Measurements from ENCODE around the gene SLC2A3. TPM values are rescaled to one million over a fixed set of nuclear protein-coding genes. Genes with fewer than 3 reads are reported as not detected.
"Not testable (repeated sequence)": the region's sequence is repeated elsewhere in the genome, so short reads cannot be mapped to it uniquely, and the experiment has no call there.

Gene SLC2A3
- 47.7 TPM for polyA plus RNA-seq (2013, experiment 1 of 2; ENCODE audit: insufficient read length)
- polyA plus RNA-seq (2013, experiment 2 of 2; ENCODE audit: insufficient read length): 45.7 TPM

DNA sequence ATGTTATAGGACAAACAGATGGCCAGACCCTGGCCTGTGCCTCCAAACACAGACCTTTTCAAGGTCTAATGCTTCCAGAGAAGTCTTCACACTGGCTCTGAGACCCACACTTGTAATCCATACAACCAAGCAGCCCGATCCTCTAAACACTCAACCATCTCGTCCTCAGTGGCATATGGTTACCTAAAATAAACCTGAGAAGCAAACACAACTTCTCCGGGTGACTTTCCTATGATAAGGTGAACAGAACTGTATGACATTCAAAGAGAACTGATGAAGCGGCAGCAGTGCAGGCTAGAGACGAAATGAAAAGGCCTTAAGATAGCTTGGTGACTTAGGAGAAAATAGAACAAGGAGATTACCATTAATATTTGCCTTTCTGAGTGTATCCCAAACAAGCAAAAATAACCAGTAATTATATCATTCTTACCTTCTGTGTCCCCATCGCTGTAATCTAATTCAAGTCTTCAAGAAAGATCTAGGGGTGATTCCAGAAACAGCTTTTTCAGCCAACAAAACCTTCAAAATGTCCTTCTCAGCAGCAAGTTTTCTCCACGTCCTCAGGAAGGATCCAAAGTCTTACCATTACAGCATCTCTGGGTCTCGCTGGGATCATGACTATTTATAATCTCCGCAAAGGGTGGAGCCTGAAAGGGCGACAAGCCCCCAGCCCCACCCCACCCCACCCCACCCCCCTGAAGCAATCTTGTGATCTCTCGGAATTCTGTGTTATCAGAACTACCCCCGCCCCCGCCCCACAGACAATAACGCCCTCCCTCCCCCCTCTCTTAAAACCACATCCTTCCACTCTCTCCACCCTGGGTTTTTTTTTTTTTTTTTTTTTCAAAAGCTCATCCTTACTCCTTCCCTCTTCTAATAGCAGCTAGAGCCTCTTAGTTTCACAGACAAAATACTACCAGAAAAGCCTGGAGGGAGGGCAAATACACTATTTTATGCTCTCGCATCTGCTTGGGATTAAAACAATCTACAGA is at the start of gene SLC2A3:
Gene SLC2A3 (minus strand): TSS at position 598 of the 992 bp plus-strand sequence. CDS start 153 bp downstream, at position 445.
- DNase-seq: peak; percentile 96

DNA sequence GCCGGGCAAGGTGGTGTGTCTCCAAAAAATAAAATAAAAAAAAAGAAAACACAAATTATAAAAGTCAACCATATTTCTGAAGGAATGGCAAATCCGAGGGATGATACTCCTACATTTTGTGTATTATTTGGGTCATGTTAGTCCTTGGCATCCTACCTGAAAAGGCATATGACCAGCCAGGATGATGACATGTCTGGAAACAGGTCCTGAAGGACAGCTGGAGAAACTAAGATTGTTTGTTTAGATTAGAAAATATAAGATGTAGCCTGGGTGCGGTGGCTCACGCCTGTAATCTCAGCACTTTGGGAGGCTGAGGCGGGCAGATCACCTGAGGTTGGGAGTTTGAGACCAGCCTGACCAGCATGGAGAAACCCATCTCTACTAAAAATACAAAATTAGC is 48.9 kb upstream of the SLC2A3 start:
- DNase-seq: no peak

DNA sequence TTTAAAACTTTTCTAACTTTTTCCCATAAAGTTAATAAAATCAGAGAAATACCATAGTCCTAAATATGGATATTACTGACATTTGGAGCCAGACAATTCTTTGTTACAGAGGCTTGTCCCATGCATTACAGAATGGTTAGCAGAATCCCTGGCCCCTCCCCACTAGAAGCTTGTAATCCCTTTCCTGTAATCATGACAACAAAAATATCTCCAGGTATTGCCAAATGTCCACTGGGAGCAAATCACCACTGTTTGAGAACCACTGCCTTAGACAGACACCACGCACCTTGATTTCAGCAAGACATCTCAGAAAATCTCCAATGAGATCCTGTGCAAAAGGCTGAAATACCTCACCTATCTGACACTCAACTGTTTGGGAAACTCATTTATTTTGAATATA is 47.5 kb upstream of the SLC2A3 start:
- not testable (repeated sequence) for DNase-seq

DNA sequence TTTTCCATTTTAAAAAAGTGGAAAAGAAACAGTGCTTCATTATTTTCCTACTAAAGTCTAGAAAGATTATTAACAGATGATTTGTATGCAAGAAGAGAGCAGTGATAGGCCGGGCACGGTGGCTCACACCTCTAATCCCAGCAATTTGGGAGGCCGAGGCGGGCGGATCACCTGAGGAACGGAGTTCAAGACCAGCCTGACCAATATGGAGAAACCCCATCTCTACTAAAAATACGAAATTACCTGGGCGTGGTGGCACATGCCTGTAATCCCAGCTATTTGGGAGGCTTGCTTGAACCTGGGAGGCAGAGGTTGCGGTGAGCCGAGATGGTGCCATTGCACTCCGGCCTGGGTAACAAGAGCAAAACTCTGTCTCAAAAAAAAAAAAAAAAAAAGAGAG is 47.0 kb upstream of the SLC2A3 start:
- DNase-seq: not testable (repeated sequence)

DNA sequence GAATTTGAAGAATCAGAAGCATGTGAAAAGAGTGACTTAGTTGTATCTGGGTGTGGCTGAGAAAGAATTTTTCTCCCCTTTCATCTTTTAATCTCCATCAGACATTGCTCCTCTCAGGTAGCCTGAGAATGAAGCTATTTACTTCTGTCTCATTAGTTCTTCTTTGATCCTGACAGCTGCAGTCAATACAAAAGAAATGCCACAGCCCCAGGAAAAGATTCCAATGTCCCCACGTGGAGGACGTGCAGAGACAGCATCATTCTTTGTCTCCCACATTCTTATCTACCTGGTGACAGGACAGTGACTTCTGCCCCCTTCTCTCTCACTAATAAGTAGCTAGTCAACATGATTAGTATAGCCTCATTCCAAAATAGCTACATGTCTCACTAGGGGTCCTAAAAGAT is 46.3 kb upstream of the SLC2A3 start:
- DNase-seq: not testable (repeated sequence)

DNA sequence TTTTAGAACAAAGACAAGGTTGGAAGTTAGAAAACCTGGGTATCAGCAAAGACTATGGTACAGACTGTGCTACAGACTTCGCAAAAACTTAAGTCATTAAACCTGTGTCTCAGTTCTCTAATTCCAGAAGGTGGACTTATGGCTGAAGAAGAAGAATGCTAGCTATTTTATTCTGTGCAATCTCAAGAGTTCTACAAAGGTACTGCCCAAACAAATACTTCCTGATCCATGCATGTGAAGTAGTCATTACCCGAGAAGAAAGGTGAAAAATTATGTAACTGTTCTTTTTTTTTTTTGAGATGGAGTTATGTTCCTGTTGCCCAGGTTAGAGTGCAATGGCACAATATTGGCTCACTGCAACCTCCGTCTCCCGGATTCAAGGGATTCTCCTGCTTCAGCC is 45.5 kb upstream of the SLC2A3 start:
- DNase-seq: no peak

DNA sequence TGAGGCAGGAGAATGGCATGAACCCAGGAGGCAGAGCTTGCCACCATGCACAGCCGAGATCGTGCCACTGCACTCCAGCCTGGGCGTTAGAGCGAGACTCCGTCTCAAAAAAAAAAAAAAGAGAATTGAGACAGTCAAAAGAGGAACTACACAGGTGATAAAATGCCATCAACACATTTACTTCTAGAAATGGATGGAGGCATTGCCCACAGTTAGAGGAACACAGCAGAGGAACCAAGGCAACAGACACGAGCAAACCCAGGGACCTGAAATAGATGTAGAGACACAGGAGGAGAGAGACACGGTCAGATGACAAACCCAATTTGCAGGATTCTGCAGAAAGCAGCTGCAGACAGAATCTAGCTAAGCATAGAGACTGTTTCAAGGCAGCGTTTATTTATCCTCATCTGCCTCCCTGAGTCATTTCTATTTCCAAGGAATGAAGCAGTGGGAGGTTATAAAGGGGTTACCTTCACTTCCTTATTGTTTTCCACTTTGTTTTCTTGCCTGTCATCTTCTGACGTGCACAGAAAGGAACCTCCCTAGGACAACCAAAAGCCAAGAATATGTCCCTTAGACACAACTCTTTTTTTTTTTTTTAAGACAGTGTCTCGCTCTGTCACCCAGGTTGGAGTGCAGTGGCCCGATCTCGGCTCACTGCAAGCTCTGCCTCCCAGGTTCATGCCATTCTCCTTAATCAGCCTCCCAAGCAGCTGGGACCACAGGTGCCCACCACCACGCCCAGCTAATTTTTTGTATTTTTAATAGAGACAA is 41.6 kb upstream of the SLC2A3 start:
- not testable (repeated sequence) for DNase-seq

DNA sequence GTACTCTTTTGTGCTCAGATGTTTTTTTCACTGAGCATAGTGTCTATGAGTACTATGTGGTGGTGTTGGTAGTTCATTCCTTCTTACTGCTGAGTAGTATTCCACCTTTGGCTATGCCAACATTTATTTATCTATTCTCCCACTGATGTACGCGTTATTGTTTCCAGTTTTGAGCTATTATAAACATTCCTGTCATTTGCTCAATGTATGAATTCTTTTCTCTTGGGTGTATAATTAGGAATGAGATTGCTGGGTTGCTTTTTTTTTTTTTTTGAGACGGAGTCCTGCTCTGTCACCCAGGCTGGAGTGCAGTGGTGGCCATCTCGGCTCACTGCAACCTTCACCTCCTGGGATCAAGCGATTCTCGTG is 37.5 kb upstream of the SLC2A3 start:
- DNase-seq: no peak

GRCh38 chr12:7972734-7973456 is 36.9 kb upstream of the SLC2A3 start:
- DNase-seq: no peak

GRCh38 chr12:7972269-7972668 is 36.3 kb upstream of the SLC2A3 start:
- DNase-seq: not testable (repeated sequence)

DNA sequence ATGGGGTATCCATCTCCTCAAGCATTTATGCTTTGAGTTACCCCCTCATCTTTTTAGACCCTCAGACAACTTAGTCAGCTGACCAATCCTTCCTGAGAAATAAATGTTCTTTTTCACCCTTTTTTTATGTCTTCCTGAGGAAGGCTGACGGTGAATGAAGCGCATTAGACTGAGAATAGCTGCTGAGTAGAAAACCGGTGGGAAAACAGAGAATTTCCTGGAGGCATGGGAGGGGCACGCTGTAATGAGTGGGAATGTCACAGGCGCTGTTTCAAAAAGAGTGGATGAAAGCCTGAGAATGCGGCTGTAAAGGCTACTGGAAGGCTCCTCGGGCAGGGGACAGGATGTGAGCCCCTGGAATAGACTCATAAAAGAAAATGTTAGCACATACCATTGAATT is 35.8 kb upstream of the SLC2A3 start:
- DNase-seq: not testable (repeated sequence)

DNA sequence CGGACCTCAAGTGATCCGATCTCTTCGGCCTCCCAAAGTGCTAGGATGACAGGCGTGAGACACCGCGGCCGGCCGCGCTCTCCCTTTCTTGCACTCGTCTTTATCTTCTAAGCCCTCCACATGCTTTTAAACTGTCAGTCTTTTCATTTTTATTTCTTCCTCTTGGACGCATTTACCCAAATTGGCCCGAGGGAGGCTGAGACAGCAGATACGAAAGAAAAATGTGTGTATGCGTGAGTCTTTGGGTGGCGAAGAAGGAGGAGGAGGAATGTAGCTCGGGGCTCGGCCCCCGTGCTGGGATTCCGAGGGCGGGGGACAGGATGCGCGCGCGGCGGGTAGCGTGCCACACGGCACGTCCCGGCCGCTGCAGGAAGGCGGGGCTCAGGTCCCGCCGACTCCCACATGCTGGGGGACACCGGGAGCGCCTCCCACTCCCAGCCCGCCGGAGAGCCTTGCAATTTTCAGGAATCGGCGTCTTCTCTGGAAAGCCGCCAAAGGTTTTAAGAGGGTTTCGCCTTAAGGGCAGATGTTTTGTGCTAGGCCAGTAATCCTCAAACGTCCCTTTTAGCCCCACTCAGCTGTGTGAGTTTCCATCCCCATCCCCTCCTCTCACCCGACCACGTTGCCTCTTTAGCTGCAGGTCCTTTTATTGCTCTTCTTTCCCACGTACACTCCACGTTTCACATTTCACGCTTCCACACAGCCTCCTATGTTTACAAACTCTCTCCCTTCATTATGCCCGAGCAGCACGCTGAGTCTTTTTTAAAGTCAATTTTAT is 34.7 kb upstream of the SLC2A3 start:
- DNase-seq: peak; percentile 98

DNA sequence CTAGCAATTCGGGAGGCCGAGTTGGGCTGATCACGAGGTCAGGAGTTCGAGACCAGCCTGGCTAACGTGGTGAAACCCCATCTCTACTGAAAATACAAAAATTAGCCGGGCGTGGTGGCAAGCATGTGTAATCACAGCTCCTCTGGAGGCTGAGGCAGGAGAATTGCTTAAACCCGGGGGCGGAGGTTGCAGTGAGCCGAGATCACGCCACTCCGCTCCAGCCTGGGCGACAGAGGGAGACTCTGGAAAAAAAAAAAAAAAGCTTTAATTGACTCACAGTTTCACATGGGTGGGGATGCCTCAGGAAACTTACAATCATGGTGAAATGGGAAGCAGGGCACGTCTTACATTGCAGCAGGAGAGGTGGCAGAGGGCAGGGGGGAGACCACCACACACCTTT is 30.6 kb upstream of the SLC2A3 start:
- DNase-seq: no peak

DNA sequence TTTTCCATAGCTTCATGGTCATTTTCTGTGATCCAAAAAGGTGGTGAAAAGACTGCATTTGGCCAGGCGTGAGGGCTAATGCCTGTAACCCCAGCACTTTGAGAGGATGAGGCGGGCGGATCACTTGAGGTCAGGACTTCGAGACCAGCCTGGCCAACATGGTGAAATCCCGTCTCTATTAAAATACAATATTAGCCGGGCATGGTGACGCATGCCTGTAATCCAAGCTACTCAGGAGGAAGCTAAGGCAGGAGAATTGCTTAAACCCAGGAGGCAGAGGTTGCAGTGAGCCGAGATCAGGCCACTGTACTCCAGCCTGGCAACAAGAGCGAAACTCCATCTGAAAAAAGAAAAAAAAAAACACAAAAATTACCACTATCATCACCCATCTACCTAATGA is 28.7 kb upstream of the SLC2A3 start:
- not testable (repeated sequence) for DNase-seq

- DNase-seq: peak; percentile 41
Observed at GRCh38 chr12:7961395-7962178, 25.6 kb upstream of the SLC2A3 start.

DNA sequence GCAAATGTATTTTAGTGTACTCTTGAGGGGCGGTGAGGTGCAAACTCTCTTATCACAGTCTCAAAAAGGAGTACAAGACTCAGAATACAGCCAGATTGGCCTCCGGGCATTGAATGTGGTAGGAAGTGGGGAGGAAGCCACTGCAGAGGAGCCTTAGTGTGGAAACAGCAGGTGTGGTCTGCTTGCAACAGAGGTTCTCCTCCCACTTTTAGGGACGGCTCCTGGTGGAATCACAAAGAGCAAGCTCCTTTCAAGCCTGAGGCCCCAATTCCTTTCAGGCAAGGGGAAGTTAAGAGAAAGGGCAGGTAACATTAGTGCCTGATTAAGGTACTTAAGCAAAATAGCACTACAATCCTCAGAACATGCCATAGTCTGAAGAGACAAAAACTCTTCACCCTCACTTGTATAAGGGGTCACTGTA is 23.7 kb upstream of the SLC2A3 start:
- DNase-seq: no peak

DNA sequence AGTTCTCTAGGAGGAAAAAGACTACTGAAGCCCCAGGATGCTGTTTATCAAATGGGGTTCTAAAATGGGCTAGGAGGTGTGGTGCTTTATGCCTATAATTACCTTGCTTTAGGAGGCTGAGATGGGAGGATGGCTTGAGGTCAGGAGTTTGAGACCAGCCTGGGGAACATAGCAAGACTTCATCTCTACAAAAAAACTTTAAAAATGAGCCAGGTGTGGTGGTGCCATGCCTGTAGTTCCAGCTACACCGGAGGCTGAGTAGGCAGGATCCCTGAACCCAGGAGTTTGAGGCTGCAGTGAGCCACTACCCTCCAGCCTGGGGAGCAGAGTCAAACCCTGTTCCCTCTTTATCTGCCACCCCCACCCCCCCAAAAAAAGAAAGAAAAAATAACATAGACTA is 23.3 kb upstream of the SLC2A3 start:
- DNase-seq: no peak

DNA sequence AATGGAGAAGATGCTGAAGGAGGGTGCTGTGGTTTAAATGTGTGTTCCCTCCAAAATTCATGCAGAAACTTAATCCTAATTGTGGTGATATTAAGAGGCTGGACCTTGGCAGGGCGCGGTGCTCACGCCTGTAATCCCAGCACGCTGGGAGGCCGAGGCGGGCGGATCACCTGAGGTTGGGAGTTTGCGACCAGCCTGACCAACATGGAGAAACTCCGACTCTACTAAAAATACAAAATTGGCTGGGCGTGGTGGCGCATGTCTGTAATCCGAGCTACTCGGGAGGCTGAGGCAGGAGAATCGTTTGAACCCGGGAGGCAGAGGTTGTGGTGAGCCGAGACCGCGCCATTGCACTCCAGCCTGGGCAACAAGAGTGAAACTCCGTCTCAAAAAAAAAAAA is 18.9 kb upstream of the SLC2A3 start:
- DNase-seq: not testable (repeated sequence)

GRCh38 chr12:7954418-7954817 is 18.4 kb upstream of the SLC2A3 start:
- DNase-seq: not testable (repeated sequence)

DNA sequence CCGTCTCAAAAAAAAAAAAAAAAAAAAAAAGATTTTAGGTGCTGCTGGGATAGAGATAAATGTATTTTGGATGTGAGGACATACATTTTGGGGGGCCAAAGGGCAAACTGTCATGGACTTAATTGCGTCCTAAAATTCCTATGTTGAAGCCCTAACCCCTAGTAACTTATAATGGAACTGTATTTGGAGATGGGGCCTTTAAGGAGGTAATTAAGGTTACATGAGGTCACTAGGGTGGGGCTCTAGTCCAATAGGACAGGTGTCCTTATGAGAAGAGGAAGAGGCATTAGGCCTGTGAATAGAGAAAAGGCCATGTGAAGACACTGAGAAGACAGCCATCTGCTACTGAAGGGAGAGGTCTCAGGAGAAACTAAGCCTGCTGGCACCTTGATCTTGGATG is 17.9 kb upstream of the SLC2A3 start:
- DNase-seq: not testable (repeated sequence)

DNA sequence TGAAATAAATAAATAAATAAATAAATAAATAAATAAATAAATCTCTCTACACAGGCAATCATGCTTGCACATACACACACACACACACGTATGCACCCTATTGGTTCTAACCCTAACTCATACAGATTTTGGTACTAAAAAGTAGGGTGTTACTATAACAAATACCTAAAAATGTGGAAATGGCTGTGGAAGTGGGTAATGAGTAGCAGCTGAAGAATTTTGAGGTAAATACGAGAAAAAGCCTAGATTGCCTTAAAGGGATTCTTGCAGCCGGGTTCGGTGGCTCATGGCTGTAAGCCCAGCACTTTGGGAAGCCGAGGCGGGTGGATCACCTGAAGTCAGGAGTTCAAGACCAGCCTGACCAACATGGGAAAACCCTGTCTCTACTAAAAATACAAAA is 15.7 kb upstream of the SLC2A3 start:
- DNase-seq: no peak

All from fibroblast of skin of abdomen (primary cell).